ENCODE measurements around the gene ADNP.

GRCh38 chr20:50953196-50953595 is 22.0 kb upstream of the ADNP start:
- TF ChIP-seq CTCF (IDR thresholded peaks at IDR 0.05) (no peak), POLR2A (IDR thresholded peaks at IDR 0.05) (no peak)

Data from Peyer's patch (tissue), 4 donors.